DMS79 (cell line): Measurements from ENCODE around the gene GNL3.
A peak's percentile ranks its signal among the peaks of the same experiment; 100 is the strongest.
"Not testable (repeated sequence)": the region's sequence is repeated elsewhere in the genome, so short reads cannot be mapped to it uniquely, and the experiment has no call there.

ENCODE experiments used
- DNase-seq: peaks from one replicate; lab custom pipeline; 2025; lab: John Stamatoyannopoulos, UW

The GNL3 gene

GRCh38 chr3:52685709-52686691, at the start of gene GNL3, which contains the start of gene PBRM1:
Gene GNL3 (plus strand): TSS chr3:52686032. CDS start chr3:52686093, 61 bp downstream.
Gene PBRM1 (minus strand): TSS chr3:52685913.
- peak; percentile 66 for DNase-seq

GRCh38 chr3:52636673-52637072, 49.2 kb upstream of the GNL3 start:
- no peak for DNase-seq

GRCh38 chr3:52645549-52645948, 40.3 kb upstream of the GNL3 start:
- DNase-seq = no peak

- no peak for DNase-seq
Observed at GRCh38 chr3:52649461-52650210, 36.2 kb upstream of the GNL3 start.

- DNase-seq = no peak
Observed at GRCh38 chr3:52650439-52650838, 35.4 kb upstream of the GNL3 start.

- DNase-seq = no peak
Observed at GRCh38 chr3:52651592-52651991, 34.2 kb upstream of the GNL3 start.

- DNase-seq = no peak
Observed at GRCh38 chr3:52655895-52656294, 29.9 kb upstream of the GNL3 start.

- DNase-seq = no peak
Observed at GRCh38 chr3:52660046-52660445, 25.8 kb upstream of the GNL3 start.

- no peak for DNase-seq
Observed at GRCh38 chr3:52663098-52663497, 22.7 kb upstream of the GNL3 start.

- DNase-seq = no peak
Observed at GRCh38 chr3:52670621-52671521, 15.0 kb upstream of the GNL3 start.

- no peak for DNase-seq
Observed at GRCh38 chr3:52671676-52672075, 14.2 kb upstream of the GNL3 start.

GRCh38 chr3:52676201-52676600, 9.6 kb upstream of the GNL3 start:
- not testable (repeated sequence) for DNase-seq

- DNase-seq = no peak
Observed at GRCh38 chr3:52678265-52679198, 7.3 kb upstream of the GNL3 start.

GRCh38 chr3:52679199-52679538, 6.7 kb upstream of the GNL3 start:
- DNase-seq = no peak

- DNase-seq = no peak
Observed at GRCh38 chr3:52679811-52680210, 6.0 kb upstream of the GNL3 start.

- DNase-seq = no peak
Observed at GRCh38 chr3:52681596-52681995, 4.2 kb upstream of the GNL3 start.

- no peak for DNase-seq
Observed at GRCh38 chr3:52682016-52682415, 3.8 kb upstream of the GNL3 start.

GRCh38 chr3:52683611-52684010, 2.2 kb upstream of the GNL3 start:
- no peak for DNase-seq

- no peak for DNase-seq
Observed at GRCh38 chr3:52684184-52684583, 1.6 kb upstream of the GNL3 start.

- peak; percentile 59 for DNase-seq
Observed at GRCh38 chr3:52685285-52685708, 535 bp upstream of the GNL3 start.

GRCh38 chr3:52688266-52688665, 2.4 kb downstream of the GNL3 start:
- DNase-seq = no peak
